DMS114 treated with DMSO at 0.1 percent for 48 hours (cell line): ENCODE data around the gene SCUBE1.

ENCODE experiments used
- DNase-seq: peaks from one replicate; lab custom pipeline; 2025; ENCODE audit not compliant: unreplicated experiment; lab: John Stamatoyannopoulos, UW

The SCUBE1 gene

GRCh38 chr22:43343262-43343669, at the start of gene SCUBE1:
Gene SCUBE1, minus strand, starts transcription at chr22:43343372. Its CDS starts 111 bp downstream, at chr22:43343261.
- DNase-seq: no peak

DNA sequence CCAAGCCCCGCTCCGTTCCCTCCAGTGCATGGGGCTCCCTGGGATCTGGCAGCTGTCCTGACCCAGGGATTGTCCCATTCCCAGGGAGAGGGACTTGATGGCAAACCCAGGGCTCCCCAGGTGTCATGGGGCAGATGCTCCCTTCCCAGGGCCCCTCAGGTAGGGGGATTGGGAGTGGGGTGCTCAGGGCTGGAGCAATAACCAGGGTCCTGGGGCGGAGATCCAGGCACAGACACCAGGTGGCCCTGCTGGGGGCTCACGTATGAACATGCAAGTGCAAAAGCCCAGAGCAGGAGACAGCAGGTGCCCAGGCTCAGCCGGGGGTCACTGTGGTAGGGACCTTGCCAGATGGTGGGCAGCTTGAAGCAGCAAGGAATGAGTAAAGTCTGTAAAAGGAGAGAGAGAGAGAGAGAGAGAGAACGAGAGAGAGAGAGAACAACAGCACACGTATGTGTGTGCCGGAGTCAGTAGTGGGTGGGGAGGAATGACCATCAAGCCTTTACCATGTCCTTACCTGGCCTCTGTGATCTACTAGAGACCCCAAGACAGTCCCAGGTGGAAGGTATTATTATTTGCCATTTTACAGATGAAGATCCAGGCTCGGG, 49.3 kb upstream of the SCUBE1 start:
- no peak for DNase-seq

- no peak for DNase-seq
Measured at GRCh38 chr22:43391306-43391705, 48.1 kb upstream of the SCUBE1 start.

GRCh38 chr22:43390872-43391271, 47.7 kb upstream of the SCUBE1 start:
- no peak for DNase-seq

DNA sequence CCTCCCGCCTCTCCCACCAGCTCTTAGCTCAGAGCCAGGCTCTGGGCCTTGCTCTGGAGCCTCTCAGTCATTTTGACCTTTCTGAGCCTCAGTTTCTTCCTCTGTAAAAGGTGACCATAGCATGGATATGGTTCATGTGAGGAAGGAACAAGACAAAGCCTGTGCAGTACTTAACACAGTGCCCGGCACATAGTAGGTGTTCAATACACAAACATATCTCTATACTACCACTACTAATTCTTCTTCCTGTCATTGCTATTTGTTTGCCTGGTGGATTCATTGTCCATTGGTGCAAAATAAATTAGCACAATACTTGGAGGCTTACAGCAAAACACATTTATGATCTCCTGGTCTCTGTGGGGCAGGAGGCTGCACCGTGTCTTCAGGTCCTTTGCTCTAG, 47.0 kb upstream of the SCUBE1 start:
- no peak for DNase-seq

- DNase-seq: no peak
Measured at GRCh38 chr22:43389227-43389836, 46.2 kb upstream of the SCUBE1 start.

DNA sequence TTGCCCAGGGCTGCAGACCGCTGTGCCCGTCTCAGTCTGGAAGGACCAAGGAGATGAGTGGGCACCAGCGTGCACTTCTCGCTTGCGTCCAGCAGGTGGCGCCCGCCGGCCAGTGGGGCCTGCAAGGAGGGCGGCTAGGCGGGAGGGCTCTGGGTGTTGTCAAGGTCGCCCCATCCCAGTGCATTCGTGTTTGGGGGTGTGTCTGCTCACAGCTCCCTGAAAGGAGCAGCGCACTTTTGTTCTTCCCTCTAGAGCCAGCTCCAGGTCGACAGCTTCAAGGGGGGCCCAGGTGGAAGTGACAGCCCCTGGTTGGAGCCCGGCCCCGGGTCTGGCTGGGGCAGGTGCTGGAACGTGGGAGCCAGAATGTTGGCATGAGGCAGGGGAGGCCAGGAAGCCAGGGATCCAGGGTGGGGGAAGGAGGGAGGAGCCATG, 45.3 kb upstream of the SCUBE1 start:
- DNase-seq: peak; percentile 36

GRCh38 chr22:43387815-43388214, 44.6 kb upstream of the SCUBE1 start:
- no peak for DNase-seq

DNA sequence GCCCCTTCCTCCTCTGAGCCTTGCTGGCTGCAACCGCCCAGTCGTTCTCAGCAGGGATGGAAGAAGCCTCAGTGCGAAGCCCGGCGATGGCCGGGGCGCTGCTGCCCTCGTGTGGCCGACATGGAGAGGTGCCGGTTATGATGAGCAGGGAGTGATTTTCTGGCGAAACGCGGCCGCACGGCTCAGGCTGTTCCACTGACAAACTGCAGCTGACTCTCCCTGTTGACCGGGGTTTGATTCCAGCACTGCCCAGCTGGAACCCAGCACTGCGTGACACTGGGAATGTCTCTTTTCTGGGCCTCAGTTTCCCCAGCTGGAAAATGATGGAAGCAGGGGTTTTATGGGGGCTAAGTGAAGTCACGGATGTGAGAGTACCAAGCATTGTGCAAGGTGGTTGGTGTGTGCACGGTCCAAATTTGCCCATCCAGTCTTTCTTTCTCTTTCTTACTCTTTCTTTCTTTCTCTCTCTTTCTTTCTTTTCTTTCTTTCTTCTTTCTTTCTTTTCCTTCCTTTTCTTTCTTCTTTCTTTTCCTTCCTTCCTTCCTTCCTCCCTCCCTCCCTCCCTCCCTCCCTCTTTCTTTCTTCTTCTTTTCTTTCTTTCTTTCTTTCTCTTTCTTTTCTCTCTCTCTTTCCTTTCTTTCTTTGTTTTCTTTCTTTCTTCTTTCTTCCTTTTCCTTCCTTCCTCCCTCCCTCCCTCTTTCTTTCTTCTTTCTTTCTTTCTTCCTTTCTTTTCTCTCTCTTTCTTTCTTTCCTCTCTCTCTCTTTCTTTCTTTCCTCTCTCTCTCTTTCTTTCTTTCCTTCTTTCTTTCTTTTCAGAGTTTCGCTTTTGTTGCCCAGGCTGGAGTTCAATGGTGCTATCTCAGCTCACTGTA, 42.8 kb upstream of the SCUBE1 start:
- peak; percentile 70 for DNase-seq

GRCh38 chr22:43384863-43385262, 41.7 kb upstream of the SCUBE1 start:
- no peak for DNase-seq

DNA sequence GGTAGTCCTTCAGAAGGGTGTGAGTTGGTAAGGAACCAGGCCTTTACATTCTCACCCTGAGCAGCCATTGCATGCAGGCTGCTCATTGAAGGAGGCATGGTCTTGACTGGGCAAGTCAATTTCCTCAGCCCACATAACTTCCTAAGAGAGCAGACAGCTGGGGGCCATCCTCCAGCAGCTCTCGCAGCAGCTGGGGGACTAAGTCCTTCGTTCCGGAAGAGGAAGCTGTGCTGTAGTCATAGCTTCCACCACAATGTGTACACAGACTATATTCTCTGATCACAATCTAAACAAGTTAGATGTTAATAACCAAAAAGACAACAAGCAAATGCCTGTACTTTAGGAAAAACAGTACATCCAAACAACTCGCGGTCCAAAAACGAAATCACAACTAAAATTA, 38.5 kb upstream of the SCUBE1 start:
- DNase-seq: no peak

DNA sequence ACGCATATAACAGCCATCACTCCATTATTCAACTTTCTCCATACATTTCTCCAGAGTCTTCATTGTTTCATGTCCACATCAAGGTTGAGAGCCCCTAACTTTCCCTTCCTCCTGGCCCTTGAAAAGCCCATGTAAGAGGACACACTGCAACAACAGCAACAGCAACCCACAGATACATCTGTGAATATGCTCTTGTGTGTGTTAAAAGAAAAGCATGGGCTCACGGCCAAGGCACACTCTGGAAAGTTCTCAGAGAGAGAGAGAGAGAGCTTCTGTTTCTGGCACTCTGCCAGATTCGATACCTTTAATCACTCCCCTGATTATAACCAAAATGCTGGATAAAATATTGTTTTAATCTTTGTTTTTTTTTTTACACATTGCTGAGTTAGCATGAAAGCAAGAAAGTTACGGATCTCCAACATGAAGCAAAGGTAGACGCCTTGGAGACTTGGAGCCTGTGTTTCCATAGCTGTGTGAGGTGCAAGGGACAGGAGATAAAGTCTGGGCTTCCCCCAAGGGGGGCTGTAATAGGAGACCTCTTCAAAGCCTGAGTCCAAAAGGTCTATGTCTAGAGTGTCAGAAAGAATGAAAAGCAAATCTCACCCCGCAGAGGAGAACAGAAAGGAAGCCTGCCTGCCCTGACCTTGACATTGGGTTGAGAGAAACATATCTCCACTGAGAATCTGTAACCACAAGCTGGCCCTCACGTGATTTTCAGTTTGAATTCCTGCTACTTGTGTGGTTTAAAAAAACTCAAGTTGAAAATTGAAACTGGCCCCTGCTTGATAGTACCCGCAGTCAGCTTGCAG, 34.9 kb upstream of the SCUBE1 start:
- no peak for DNase-seq

GRCh38 chr22:43377548-43377895, 34.4 kb upstream of the SCUBE1 start:
- DNase-seq: no peak

DNA sequence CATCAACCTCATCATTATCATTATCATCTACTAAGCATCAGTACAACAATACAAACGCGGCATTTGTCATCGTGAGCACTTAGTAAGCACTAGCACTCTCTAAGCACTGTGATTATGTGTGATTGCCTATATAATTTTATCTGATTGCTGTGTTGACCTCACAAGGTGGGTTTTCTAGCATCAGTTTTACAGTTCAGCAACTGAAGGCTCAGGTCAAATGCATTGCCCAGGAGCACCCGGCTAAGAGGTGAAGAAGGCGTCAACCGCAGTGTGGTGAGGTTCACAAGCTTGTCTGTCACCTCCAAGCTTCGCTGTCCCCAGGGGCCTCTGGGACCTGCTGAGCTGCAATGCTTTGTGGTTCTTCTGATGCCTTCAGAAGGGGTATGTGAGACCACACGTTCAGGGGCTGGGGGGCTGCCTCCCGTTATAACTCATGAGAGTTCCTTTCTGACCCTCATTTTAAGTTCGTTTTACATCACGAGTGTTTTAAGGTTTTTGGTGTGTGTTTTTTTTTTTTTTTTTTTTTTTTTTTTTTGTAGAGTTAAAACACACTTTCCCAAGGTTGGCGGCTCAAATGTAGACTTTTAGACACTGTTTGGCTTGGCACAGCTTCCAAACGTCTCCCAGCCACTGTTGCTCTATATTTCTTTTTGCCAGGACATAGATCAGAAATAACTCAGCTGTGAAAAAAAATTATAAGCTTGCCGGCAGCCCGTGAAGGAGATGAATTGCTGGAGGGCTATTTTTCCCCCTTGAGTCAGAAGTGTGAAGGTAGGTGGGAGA, 33.8 kb upstream of the SCUBE1 start:
- no peak for DNase-seq

GRCh38 chr22:43375951-43376455, 32.8 kb upstream of the SCUBE1 start:
- DNase-seq: no peak

DNA sequence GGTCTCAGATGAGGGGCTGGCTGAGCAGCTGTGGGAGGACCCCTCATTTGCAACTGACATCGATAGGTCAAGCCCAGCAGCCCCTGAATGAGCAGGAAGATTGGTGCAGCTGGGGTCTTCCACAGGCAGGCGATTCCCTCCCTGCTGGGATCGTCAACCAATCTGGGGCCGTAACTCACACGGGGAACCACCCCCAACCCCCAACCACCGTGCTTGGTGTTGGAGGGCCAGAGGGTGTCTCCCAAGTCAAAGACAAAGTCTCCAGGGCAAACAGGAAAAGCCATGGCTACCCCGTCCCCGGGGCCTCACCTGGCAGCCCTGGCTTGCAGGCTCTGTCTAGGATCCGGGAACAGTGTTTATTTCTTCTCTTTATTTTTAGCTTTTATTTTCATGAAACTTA, 26.9 kb upstream of the SCUBE1 start:
- no peak for DNase-seq

DNA sequence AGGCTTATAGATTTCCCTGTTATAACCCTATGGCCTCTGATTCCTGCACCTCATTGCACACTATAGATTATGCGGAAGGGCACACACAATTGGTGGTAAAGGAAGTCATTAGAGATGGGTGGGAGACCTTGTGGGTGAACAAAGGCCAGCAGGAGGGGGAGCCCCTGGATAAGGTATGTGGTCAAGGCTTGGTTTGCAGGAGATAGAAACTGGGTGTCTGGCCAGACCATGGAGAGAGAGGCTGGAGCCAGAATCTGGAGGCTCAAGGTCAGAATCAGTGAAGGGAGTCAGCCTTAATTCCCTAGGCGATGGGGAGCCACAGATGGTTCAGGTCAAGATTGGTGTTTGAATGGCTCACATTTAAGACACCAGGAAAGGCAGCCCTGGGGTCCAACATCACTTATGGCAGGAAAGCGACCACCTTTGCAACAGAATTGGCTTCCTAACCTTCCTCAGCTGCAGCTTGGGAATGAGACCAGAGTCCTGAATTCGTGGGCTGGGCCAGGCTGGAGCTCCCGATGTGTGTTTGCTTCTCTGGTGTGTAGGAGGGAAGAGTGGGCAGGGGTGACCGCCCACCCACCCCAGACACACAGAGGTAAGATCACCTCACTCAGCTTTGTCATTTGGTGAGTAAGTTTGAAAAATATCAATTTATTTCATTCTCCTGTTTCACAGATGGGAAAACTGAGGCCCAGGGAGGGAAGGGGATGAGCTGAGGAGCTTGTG, 22.7 kb upstream of the SCUBE1 start:
- no peak for DNase-seq

GRCh38 chr22:43364169-43364435, 20.9 kb upstream of the SCUBE1 start:
- DNase-seq: no peak

DNA sequence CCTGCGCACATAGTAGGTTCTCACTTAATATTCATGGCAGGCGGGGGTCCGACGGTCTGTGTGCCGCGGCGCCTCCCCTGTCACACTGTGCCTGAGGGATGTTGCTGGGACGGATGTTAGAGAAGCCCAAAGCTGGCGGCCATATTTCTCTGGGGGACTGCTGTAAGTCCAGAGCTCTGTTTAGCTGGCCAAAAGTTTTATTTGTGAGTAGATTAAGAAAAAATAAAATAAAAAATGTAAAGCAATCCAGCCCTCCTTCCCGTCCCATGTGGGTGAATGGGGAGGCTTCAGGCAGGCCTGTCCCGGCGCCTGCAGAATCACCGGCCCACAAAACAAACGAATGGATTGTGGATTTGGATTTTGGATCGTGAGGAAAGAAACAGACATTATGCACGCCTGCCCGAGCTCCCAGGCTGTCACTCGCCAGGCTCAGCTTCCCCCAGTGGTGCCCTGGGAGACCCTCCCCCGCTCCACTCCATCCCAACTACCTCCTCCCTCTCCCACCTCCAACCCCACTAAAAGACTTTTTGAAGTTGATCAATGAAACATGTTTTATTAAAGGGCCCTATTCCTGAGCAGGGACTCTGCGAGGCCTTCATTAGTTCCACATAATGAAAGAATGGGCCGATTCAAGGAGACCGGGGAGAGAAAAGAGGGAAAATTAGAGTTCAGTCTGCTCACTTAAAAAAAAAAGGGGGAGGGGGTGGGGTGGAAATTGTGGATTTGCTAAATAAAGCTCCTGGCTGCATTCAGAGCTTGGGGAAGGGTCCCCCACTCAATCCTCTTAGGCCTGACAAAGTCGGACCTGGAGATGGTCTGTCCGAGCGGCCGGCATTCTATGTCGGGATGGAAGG, 20.4 kb upstream of the SCUBE1 start:
- no peak for DNase-seq
